Ascending aorta (tissue), 2 donors: ENCODE data around the gene AGAP2. TPM values are rescaled to one million over a fixed set of nuclear protein-coding genes. Genes with fewer than 3 reads are reported as not detected.

Experiments used
- DNase-seq, 2 donors: peaks; one replicate each; pipeline ENCODE4 v3.0.0-alpha.2; 2019; ENCODE audit warnings: low spot score in 2 of 2
- H3K27ac ChIP-seq, 2 donors: fragments of 200-600 bp; sonication (generic); one replicate each; pipeline ENCODE4 v1.5.1; 2016 to 2017; ENCODE audit warnings: mild to moderate bottlenecking in 1 of 2
- H3K27me3 ChIP-seq: fragments of 200-600 bp; sonication (generic); one replicate; pipeline ENCODE4 v1.5.1; 2017
- H3K36me3 ChIP-seq, 2 donors: fragments of 200-600 bp; sonication (generic); one replicate each; pipeline ENCODE4 v1.5.1; 2016
- H3K4me1 ChIP-seq, 2 donors: fragments of 200-600 bp; sonication (generic); one replicate each; pipeline ENCODE4 v1.5.1; 2016 to 2017; ENCODE audit warnings: mild to moderate bottlenecking in 1 of 2
- H3K4me3 ChIP-seq, 2 donors: fragments of 200-600 bp; sonication (generic); one replicate each; pipeline ENCODE4 v1.5.1; 2016 to 2017; ENCODE audit warnings: mild to moderate bottlenecking in 1 of 2
- H3K9me3 ChIP-seq, 2 donors: fragments of 200-600 bp; sonication (generic); one replicate each; pipeline ENCODE4 v1.5.1; 2016
- CTCF ChIP-seq, 3 experiments: fragments of 200-600 bp in 2 of 3; fragments of 450-650 bp in 1 of 3; sonication (generic) in 2 of 3; IDR thresholded peaks; one replicate each; pipeline ENCODE4 v1.5.1; 2016 to 2019; ENCODE audit warnings: antibody characterized with exemption in 3 of 3, mild to moderate bottlenecking in 1 of 3, moderate library complexity in 1 of 3
- intact Hi-C: fragments of 100-400 bp; cut with DNase I; formaldehyde crosslinking; loops from one replicate; pipeline ENCODE4 v1.15.1; 2023
- total RNA-seq: library from RNA; depleted of rRNA; stranded (reverse); fragments of >200 nt; gene quantifications from one replicate; pipeline ENCODE4 v1.1.0, GENCODE V29; 2016

Gene AGAP2
- total RNA-seq, 1 donor from 2014 or later: 11.5 TPM

DNA sequence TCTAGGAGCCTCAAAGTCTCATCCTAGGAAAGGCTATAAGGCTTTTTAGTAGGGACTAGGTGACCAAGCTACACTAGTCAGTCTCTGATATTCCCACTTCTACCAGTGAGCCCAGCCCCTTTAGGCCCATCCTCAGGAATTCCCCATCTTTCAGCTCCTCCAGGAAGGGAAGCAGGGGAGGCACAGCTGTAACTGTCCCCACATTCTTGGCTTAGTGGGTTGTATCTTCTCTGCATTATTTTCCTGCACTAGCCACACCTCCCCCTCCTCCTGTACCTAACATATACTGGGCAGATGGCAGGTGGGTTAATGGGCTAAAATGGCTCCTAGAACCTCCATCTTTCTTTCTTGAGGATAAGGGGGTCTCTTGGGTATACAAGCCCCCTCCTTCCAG is 28.8 kb upstream of the AGAP2 start:
- H3K27me3 ChIP-seq: no peaks in the 10 kb centered on the region
- no peak overlapping the region for H3K27ac ChIP-seq
- no peaks in the 10 kb centered on the region for H3K36me3 ChIP-seq
- H3K4me1 ChIP-seq: peaks cover 0 to 32% of the 10 kb centered on the region in 2 donors
- no peak overlapping the region for H3K4me3 ChIP-seq
- DNase-seq: no peak
- TF ChIP-seq CTCF (IDR thresholded peaks at IDR 0.05): no peak
- intact Hi-C loops: loop anchor here (5.0 kb wide), 1 partner anchor 40 kb away; no protein-coding TSS in a partner anchor
- no peaks in the 10 kb centered on the region for H3K9me3 ChIP-seq

GRCh38 chr12:57766464-57767304 is 28.1 kb upstream of the AGAP2 start, which contains the start of gene CYP27B1:
CYP27B1 (minus strand) TSS chr12:57767078; CDS start chr12:57767041, 37 bp downstream.
- H3K4me3 ChIP-seq: peak within 1 kb of the TSS; percentile 43 to 63
- no peaks in the 10 kb centered on the region for H3K27me3 ChIP-seq
- H3K4me1 ChIP-seq: peaks cover 0 to 32% of the 10 kb centered on the region in 2 donors
- no peaks in the 10 kb centered on the region for H3K36me3 ChIP-seq
- DNase-seq: no peak
- intact Hi-C loops: loop anchor here (5.0 kb wide), 1 partner anchor 39 kb away; no protein-coding TSS in a partner anchor
- no peak within 1 kb of the TSS for H3K27ac ChIP-seq
- no peak for TF ChIP-seq CTCF (IDR thresholded peaks at IDR 0.05)
- no peaks in the 10 kb centered on the region for H3K9me3 ChIP-seq

- H3K36me3 ChIP-seq: no peaks in the 10 kb centered on the region
- intact Hi-C loops: loop anchor here (5.0 kb wide), 1 partner anchor 39 kb away; no protein-coding TSS in a partner anchor
- TF ChIP-seq CTCF (IDR thresholded peaks at IDR 0.05): no peak
- no peak for DNase-seq
- no peak overlapping the region for H3K27ac ChIP-seq
- H3K4me3 ChIP-seq: peak overlapping the region; percentile 43 to 63
- H3K9me3 ChIP-seq: no peaks in the 10 kb centered on the region
- peaks cover 0 to 26% of the 10 kb centered on the region in 2 donors for H3K4me1 ChIP-seq
- H3K27me3 ChIP-seq: no peaks in the 10 kb centered on the region
Measured at GRCh38 chr12:57765698-57766463, 27.3 kb upstream of the AGAP2 start.

- DNase-seq: no peak
- H3K4me3 ChIP-seq: peak overlapping the region; percentile 43 to 63
- no peaks in the 10 kb centered on the region for H3K27me3 ChIP-seq
- H3K36me3 ChIP-seq: no peaks in the 10 kb centered on the region
- H3K9me3 ChIP-seq: no peaks in the 10 kb centered on the region
- intact Hi-C loops: loop anchor here (5.0 kb wide), 1 partner anchor 38 kb away; no protein-coding TSS in a partner anchor
- H3K4me1 ChIP-seq: peaks cover 0 to 23% of the 10 kb centered on the region in 2 donors
- TF ChIP-seq CTCF (IDR thresholded peaks at IDR 0.05): peak in 1 of 3 experiments; percentile 47
- no peak overlapping the region for H3K27ac ChIP-seq
Measured at GRCh38 chr12:57765003-57765697, 26.6 kb upstream of the AGAP2 start.

GRCh38 chr12:57764662-57765002 is 26.1 kb upstream of the AGAP2 start:
- TF ChIP-seq CTCF (IDR thresholded peaks at IDR 0.05): no peak
- DNase-seq: no peak
- no peaks in the 10 kb centered on the region for H3K36me3 ChIP-seq
- H3K27me3 ChIP-seq: no peaks in the 10 kb centered on the region
- intact Hi-C loops: loop anchor here (5.0 kb wide), 1 partner anchor 37 kb away; no protein-coding TSS in a partner anchor
- H3K4me3 ChIP-seq: peak overlapping the region; percentile 43 to 63
- H3K4me1 ChIP-seq: peaks cover 0 to 23% of the 10 kb centered on the region in 2 donors
- no peaks in the 10 kb centered on the region for H3K9me3 ChIP-seq
- H3K27ac ChIP-seq: no peak overlapping the region
